SK-N-SH (cell line): ENCODE data around the gene SMYD4. TPM values are rescaled to one million over a fixed set of nuclear protein-coding genes. Genes with fewer than 3 reads are reported as not detected.

Experiments used
- CTCF ChIA-PET: fragments of 300-600, 350-600 bp; formaldehyde crosslinking; extraction: SDS; loops from one replicate; lab custom pipeline; 2021; lab: Yijun Ruan, JAX
- POLR2A ChIA-PET: fragments of 350-600 bp; sonication (Branson Sonifier 250); formaldehyde crosslinking; extraction: SDS; loops from one replicate; lab custom pipeline; 2020; ENCODE audit warnings: antibody characterized with exemption, inconsistent platforms; lab: Yijun Ruan, JAX
- DNase-seq: peaks from one replicate; pipeline ENCODE4 v3.0.0; 2012
- H2AFZ ChIP-seq: fragments of 200-600 bp; sonication (generic); 2 replicates; pipeline ENCODE4 v1.8.1; 2016; ENCODE audit warnings: antibody characterized with exemption, mild to moderate bottlenecking, low read depth
- H3F3A ChIP-seq: fragments of 200-600 bp; sonication (generic); replicated peaks from 2 replicates; pipeline ENCODE3; 2016; ENCODE audit warnings: antibody characterized with exemption, mild to moderate bottlenecking; ENCODE audit not compliant: insufficient read depth
- H3K27ac ChIP-seq, 2 experiments: fragments of 200-500 bp in 1 of 2; fragments of 200-600 bp in 1 of 2; sonication (Bioruptor generic) in 1 of 2; sonication (generic), shearing (Covaris generic) in 1 of 2; 2 replicates each; pipeline versions ENCODE4 v1.5.1 to v1.6.1; 2014 to 2016; ENCODE audit warnings: low read depth in 2 of 2, inconsistent platforms in 1 of 2, low read length in 1 of 2, mild to moderate bottlenecking in 1 of 2, mixed read lengths in 1 of 2
- H3K27me3 ChIP-seq: fragments of 200-600 bp; sonication (generic), shearing (Covaris generic); 2 replicates; pipeline ENCODE4 v1.6.1; 2016; ENCODE audit warnings: mixed run types; ENCODE audit not compliant: insufficient read depth
- H3K36me3 ChIP-seq, 2 experiments: fragments of 200-500 bp in 1 of 2; fragments of 200-600 bp in 1 of 2; sonication (Bioruptor generic) in 1 of 2; sonication (generic) in 1 of 2; replicated peaks in 1 of 2; 2 replicates each; pipeline versions ENCODE3 to v1.5.1; 2014 to 2016; ENCODE audit warnings: low read length in 1 of 2, mild to moderate bottlenecking in 1 of 2; ENCODE audit not compliant: insufficient read depth in 2 of 2, control insufficient read depth in 1 of 2
- H3K4me1 ChIP-seq, 2 experiments: fragments of 200-500 bp in 1 of 2; fragments of 200-600 bp in 1 of 2; sonication (Bioruptor generic) in 1 of 2; sonication (generic), shearing (Covaris generic) in 1 of 2; 2 replicates each; pipeline versions ENCODE4 v1.5.1 to v1.6.1; 2014 to 2016; ENCODE audit warnings: low read depth in 1 of 2, low read length in 1 of 2, mixed run types in 1 of 2; ENCODE audit not compliant: insufficient read depth in 2 of 2, control insufficient read depth in 1 of 2
- H3K4me2 ChIP-seq: fragments of 200-600 bp; sonication (generic), shearing (Covaris generic); 2 replicates; pipeline ENCODE4 v1.6.1; 2017; ENCODE audit warnings: mixed run types
- H3K4me3 ChIP-seq, 2 experiments: fragments of 200-500 bp in 1 of 2; fragments of 200-600 bp in 1 of 2; sonication (Bioruptor generic) in 1 of 2; sonication (generic), shearing (Covaris generic) in 1 of 2; 2 replicates each; pipeline versions ENCODE4 v1.5.1 to v1.8.1; 2014 to 2016; ENCODE audit warnings: low read depth in 2 of 2, inconsistent platforms in 1 of 2, low read length in 1 of 2, mild to moderate bottlenecking in 1 of 2, mixed read lengths in 1 of 2, moderate library complexity in 1 of 2
- H3K79me2 ChIP-seq: fragments of 200-600 bp; sonication (generic); 2 replicates; pipeline ENCODE4 v1.8.1; 2017; ENCODE audit warnings: mild to moderate bottlenecking; ENCODE audit not compliant: insufficient read depth
- H3K9ac ChIP-seq: fragments of 200-600 bp; sonication (generic); 2 replicates; pipeline ENCODE4 v1.6.1; 2017; ENCODE audit warnings: mixed run types
- H3K9me2 ChIP-seq: fragments of 200-600 bp; sonication (generic); 2 replicates; pipeline ENCODE4 v1.6.1; 2017; ENCODE audit warnings: mixed run types
- H3K9me3 ChIP-seq: fragments of 200-600 bp; sonication (generic); 2 replicates; pipeline ENCODE4 v1.6.1; 2017; ENCODE audit warnings: mixed run types, mild to moderate bottlenecking, moderate library complexity
- H4K20me1 ChIP-seq: fragments of 200-600 bp; sonication (generic); 2 replicates; pipeline ENCODE4 v1.6.1; 2017; ENCODE audit warnings: mild to moderate bottlenecking, mixed run types; ENCODE audit not compliant: insufficient read depth
- FOXJ3 ChIP-seq: sonication (generic); formaldehyde crosslinking; IDR thresholded peaks from 2 replicates; pipeline ENCODE4 v1.5.1; 2020; ENCODE audit warnings: mild to moderate bottlenecking, missing genetic modification reagents
- POLR2AphosphoS5 ChIP-seq: IDR thresholded peaks from 2 replicates; pipeline ENCODE4 v1.6.1; 2012; ENCODE audit warnings: low read depth, low read length
- SIN3A ChIP-seq: IDR thresholded peaks from 2 replicates; pipeline ENCODE4 v1.6.1; 2012; ENCODE audit warnings: low read depth, mild to moderate bottlenecking, low read length, moderate library complexity, borderline replicate concordance
- SMC3 ChIP-seq: IDR thresholded peaks from 2 replicates; pipeline ENCODE4 v1.6.1; 2012; ENCODE audit warnings: low read depth, low read length, improper control_type of control experiment
- TAF1 ChIP-seq: IDR thresholded peaks from 2 replicates; pipeline ENCODE4 v1.6.1; 2012; ENCODE audit warnings: low read depth, mild to moderate bottlenecking, low read length, moderate library complexity, borderline replicate concordance
- WGBS: methylation state at CpG from one replicate; pipeline ENCODE4 v1.1.6; 2017; ENCODE audit warnings: low lambda C conversion rate; 5-methylcytosine and 5-hydroxymethylcytosine counted together
- polyA plus RNA-seq, 3 experiments: library from polyadenylated mRNA; depleted of rRNA; stranded (reverse); fragments of >200 nt; gene quantifications; 2 replicates each; pipeline ENCODE4 v1.2.3, GENCODE V29; 2012
- TF ChIP-seq, protein P1 (sequence below): IDR thresholded peaks from 2 replicates; pipeline ENCODE4 v1.4.0; 2012; ENCODE audit warnings: low read depth
- TF ChIP-seq, protein P2 (sequence below): fragments of 200-600 bp; sonication (generic); IDR thresholded peaks from 2 replicates; pipeline ENCODE4 v1.6.1; 2017; ENCODE audit warnings: antibody characterized with exemption, mild to moderate bottlenecking, moderate library complexity

Gene SMYD4
- polyA plus RNA-seq, 1 of the 3 experiments (the other 2 are of a cell fraction), result 4.9 TPM

- TF ChIP-seq, protein P1, sequence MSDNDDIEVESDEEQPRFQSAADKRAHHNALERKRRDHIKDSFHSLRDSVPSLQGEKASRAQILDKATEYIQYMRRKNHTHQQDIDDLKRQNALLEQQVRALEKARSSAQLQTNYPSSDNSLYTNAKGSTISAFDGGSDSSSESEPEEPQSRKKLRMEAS, result peak; percentile 87
- TF ChIP-seq TAF1 (0 out of 2 replicates have a peak, but pooled peaks have one; percentile 36), SMC3 (no peak)
These were observed 42.3 kb downstream of the SMYD4 start (continued) for GRCh38 chr17:1787301-1787902.

- peak overlapping the region; percentile 72 to 93; a peak in 3 of 4 replicates for H3K27ac ChIP-seq
- H3K27me3 ChIP-seq, result no peaks in the 10 kb centered on the region
- ChIA-PET POLR2A (no interaction called here), CTCF (interaction anchor here (7.9 kb wide), 1 partner anchor 68 kb away, joined by 112 read pairs; no protein-coding TSS in a partner anchor)
- no peaks in the 10 kb centered on the region for H3K9me2 ChIP-seq
- H3K4me1 ChIP-seq, result peaks cover 12 to 22% of the 10 kb centered on the region in 2 experiments
- H3K9ac ChIP-seq, result 0 out of 2 replicates have a peak overlapping the region, but pooled peaks have one; percentile 46
- peaks cover 26% of the 10 kb centered on the region for H3F3A ChIP-seq
- H3K9me3 ChIP-seq, result no peaks in the 10 kb centered on the region
- TF ChIP-seq POLR2AphosphoS5, result no peak
- TF ChIP-seq FOXJ3 (CRISPR knock-in tag), result no peak
- TF ChIP-seq, protein P2, sequence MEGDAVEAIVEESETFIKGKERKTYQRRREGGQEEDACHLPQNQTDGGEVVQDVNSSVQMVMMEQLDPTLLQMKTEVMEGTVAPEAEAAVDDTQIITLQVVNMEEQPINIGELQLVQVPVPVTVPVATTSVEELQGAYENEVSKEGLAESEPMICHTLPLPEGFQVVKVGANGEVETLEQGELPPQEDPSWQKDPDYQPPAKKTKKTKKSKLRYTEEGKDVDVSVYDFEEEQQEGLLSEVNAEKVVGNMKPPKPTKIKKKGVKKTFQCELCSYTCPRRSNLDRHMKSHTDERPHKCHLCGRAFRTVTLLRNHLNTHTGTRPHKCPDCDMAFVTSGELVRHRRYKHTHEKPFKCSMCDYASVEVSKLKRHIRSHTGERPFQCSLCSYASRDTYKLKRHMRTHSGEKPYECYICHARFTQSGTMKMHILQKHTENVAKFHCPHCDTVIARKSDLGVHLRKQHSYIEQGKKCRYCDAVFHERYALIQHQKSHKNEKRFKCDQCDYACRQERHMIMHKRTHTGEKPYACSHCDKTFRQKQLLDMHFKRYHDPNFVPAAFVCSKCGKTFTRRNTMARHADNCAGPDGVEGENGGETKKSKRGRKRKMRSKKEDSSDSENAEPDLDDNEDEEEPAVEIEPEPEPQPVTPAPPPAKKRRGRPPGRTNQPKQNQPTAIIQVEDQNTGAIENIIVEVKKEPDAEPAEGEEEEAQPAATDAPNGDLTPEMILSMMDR, result no peak
- TF ChIP-seq SMC3, result no peak
- H3K36me3 ChIP-seq, result peaks cover 9 to 15% of the 10 kb centered on the region in 2 experiments
- no peak overlapping the region for H3K4me3 ChIP-seq
- WGBS, result 93% methylated on average over 7 of the region's 7 CpGs
- H3K4me2 ChIP-seq, result peak overlapping the region; percentile 71; the same call in 1 of the 2 replicates
- H4K20me1 ChIP-seq, result no peaks in the 10 kb centered on the region
- no peak for DNase-seq
- H3K79me2 ChIP-seq, result peaks cover 24% of the 10 kb centered on the region; the same call in 1 of the 2 replicates
- no peak overlapping the region for H2AFZ ChIP-seq
These were observed 43.0 kb downstream of the SMYD4 start for GRCh38 chr17:1786708-1787107.

GRCh38 chr17:1785930-1786329, 43.8 kb downstream of the SMYD4 start:
- 88% methylated on average over 4 of the region's 4 CpGs for WGBS
- TF ChIP-seq SMC3 (no peak), SIN3A (no peak), POLR2AphosphoS5 (no peak)
- TF ChIP-seq, protein P1, result no peak
- no peak overlapping the region for H3K9ac ChIP-seq
- peaks cover 24% of the 10 kb centered on the region; the same call in 1 of the 2 replicates for H3K79me2 ChIP-seq
- H3K9me2 ChIP-seq, result no peaks in the 10 kb centered on the region
- H3K4me1 ChIP-seq, result peaks cover 12 to 22% of the 10 kb centered on the region in 2 experiments
- POLR2A ChIA-PET, result no interaction called here
- peaks cover 9 to 23% of the 10 kb centered on the region in 2 experiments for H3K36me3 ChIP-seq
- H3K4me2 ChIP-seq, result no peak overlapping the region
- DNase-seq, result no peak
- H3F3A ChIP-seq, result peaks cover 27% of the 10 kb centered on the region
- H3K4me3 ChIP-seq, result no peak overlapping the region
- no peaks in the 10 kb centered on the region for H3K9me3 ChIP-seq
- H4K20me1 ChIP-seq, result no peaks in the 10 kb centered on the region
- CTCF ChIA-PET, result interaction anchor here (0.8 to 7.9 kb wide), 4 partner anchors 14 to 73 kb away, joined by 3 to 112 read pairs (median 5); no protein-coding TSS in a partner anchor
- peak overlapping the region in 1 of 2 experiments; percentile 93; a peak in 1 of 4 replicates for H3K27ac ChIP-seq
- no peaks in the 10 kb centered on the region for H3K27me3 ChIP-seq
- no peak overlapping the region for H2AFZ ChIP-seq
